HG03521 (cell line): ENCODE data around the gene EXD3.

Experiments
- ATAC-seq: cut with Tn5 transposase; IDR thresholded peaks from one replicate; pipeline ENCODE4 v1.9.1; 2021; ENCODE audit warnings: mild to moderate bottlenecking, moderate library complexity; ENCODE audit not compliant: unreplicated experiment

EXD3 gene

DNA sequence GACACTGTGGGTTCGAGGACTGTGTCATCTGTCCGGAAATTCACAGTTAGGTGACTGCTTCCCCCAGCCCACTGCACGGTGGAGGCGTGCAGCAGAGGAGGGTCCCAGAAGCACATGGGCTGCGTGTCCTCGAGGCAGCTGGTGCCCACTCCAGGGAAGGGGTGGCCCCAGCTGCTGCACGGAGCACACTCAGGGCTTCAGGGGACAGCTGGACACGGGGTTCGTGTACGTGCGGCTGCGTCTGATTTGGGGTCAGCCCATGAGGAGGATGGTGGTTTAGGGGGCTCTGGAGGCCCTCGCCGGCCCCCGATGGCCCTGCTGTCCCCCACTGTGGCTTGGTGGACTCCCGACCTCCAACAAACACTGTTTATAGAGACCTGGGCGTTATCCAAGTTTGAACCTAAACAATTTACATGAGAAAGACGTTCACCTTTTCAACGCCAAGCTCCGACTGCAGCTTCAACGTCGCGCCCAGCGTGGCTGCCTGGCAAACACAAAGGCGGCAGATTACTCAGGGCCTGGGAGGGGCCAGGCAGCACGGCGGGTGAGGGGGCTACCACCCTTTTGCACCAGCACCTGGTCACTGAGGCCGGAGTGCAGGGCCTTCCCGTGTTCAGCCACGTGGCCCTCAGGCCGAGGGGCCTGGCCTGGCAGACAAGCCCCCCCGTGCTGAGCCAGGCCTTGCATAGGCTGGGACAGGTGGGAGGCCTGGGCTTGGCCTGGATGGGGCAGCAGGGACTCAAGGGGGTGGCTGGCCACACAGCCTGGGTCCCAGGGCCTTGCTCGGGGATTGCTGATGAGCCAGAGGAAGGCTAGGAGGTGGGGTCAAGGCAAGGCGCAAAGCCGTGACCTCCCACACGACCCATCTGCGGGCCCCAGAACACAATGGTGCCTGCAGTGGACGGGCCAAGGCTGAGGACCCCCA is 55.2 kb downstream of the EXD3 start:
- no peak for ATAC-seq

DNA sequence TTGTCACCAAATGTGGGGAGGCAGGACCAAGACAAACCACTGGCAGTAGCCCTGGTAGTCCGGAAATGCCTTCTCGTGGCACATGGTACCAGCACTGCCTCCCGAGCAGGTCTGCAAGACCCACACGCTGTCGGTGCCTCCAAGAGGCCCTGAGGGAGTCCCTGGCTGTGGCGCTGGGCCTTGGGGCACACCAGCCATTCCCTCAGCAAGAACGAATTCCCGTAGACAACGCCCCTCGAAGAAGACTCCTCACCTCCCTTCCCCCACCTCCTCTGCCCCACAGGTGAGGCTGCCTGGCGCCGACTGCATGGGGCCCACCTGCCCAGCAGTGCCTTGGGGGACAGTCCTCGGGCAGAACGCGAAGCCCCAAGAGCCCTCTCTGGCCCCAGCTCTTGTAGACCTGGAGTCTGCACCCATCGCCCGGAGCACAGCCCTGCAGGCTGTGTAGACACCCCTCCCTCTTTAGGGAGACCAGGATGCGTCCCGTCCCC is 56.0 kb downstream of the EXD3 start:
- no peak for ATAC-seq

DNA sequence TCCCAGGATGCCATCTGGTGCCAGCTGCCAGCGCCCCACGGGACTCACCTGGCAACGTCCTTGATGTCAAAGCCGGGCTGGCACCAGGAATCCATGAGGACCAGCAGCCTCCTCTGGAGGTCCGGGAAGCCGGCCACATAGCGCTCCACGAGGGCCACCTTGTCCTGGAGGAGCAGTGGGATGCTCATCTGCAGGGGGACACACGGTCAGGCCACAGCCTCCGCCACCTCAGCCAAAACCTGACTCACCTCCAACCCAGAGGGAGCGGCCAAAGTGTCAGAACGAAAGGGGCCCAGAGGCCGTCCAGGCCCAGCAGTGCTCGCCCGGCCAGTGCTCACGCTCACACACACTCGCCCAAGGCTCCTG is 56.5 kb downstream of the EXD3 start:
- ATAC-seq: no peak

DNA sequence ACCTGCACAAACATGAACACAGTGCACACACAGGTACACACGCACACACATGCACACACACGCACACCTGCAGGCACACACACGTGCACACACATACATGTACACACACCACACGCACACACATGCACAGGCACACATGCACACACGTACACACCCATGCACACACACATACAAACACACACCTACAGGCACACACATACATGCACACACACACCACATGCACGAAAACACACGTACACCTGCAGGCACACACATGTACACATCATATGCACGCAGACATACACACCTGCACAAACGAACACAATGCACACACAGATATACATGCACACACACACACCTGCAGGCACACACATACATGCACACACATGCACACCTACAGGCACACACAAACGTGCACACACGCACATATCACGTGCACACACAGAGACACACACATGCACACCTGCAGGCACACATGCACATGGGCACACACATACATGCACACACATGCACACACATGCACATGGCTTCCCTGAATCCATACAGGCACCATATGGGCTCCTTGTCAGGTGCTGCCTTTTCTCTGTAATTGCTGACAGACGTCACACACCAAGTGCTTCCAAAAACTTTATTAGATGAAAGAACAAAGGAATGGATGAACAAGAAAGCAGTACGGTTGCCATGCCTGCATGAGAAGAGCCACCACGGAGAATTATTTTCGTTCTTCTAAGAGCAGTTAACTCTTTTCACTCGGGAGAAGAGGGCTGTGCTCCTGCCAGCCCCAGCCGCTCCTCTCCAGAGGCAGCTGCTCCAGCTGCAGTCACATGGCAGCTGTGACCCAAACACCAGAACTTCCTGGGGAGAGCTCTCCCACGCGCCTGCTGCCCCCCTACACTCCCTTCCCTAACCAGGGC is 57.2 kb downstream of the EXD3 start:
- ATAC-seq: no peak

DNA sequence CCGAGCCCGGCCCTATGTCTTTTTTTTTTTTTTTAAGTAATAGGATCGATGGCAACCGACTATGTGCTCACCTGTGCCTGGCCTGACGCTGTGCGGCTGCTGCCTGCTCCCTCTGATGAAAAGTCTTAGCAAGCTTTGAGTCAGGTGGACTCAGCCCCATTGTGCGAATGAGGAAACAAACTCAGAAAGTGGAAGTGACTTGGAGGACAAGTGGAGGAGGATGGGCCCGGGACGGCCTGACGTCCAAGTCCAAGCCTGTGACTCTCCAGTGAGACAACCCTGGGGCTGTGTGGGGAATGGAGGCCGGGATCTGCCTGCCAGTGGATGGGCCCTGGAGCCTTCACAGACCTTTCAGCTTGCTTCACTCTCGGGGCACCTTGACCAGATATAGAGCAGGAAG is 57.9 kb downstream of the EXD3 start:
- no peak for ATAC-seq

DNA sequence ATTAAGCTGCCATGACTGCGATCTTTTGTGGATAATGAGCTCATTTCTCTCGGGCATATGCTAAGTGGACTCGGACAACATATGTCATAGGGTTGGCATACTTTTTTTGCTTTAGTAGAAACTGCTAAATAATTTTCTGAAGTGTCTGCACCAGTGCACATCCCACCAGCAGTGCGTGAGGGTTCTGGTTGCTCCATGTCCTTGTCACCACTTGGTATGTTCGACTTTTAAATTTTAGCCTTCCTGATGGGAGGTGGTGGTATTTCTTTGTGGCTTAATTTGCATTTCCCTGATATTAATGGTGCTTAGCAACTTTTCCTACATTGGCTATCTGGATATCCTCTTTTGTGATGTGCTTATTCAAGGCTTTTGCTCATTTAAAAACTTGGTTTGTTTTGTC is 63.1 kb downstream of the EXD3 start:
- ATAC-seq: no peak

DNA sequence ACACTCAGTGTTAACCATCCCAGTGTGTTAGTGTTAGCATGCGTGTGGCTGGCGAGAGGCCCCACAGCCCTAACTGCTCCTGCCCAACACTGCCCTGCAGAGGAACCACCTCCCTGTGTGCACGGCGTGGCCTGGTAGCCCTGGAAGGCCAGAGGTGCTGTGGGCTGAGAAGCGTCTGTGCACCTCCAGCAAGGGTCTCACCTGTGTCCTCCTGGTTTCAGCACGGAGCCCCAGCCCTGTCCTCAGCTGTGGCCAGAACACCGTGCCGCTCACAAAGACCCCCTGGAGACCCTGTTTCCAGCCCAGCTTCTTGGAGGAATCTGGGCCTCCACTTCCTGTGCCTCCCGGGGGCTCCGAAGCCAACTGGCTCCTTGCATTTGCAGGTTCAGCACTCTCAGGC is 64.8 kb downstream of the EXD3 start:
- ATAC-seq: no peak

DNA sequence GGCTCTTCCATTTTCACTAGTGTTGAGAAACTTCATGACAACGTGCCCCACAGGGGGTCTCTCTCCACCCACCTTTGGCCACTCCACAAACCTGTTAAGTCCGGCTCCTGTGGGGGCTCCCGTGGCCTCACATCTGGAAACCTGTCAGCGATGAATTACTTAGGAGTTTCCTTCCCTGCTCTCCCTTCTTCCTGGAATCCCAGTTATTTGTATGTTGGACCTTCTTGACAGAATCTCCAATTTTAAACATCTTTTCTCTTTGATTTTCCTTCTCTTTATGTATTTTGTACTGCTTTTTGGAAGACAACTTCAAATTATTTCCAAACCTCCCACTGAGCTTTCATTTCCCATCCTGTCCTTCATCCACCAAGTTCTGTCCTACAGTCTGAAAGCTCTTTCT is 65.8 kb downstream of the EXD3 start:
- ATAC-seq: no peak

DNA sequence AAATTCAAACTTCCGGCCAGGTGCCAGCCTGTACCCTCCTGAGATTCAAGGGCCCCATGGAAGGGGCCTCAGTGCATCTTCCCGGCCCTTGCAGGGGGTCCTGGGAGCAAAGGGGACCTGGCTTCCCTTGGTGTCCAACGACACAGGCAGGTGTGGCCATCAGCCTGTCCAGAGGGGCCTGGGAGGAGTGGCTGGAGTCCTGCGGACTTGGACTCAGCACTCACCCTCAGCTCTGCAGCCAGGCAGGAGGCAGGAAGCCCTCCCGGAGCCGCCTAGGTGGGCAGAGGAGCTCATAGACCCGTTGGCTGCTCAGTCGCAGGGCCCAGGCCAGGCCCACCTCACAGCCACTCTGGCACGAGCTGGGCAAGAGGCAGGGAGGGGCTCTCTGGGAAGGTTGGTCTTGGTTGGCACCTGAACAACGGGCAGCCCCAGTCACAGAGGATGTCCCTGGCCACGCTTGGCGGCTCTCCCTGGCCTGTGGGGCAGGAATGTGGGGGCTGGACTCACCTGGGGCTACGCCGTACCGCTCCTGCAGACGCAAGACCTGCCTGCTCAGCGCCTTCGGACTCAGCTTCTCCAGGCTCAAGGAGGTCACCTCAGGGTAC is 67.1 kb downstream of the EXD3 start:
- ATAC-seq: no peak

DNA sequence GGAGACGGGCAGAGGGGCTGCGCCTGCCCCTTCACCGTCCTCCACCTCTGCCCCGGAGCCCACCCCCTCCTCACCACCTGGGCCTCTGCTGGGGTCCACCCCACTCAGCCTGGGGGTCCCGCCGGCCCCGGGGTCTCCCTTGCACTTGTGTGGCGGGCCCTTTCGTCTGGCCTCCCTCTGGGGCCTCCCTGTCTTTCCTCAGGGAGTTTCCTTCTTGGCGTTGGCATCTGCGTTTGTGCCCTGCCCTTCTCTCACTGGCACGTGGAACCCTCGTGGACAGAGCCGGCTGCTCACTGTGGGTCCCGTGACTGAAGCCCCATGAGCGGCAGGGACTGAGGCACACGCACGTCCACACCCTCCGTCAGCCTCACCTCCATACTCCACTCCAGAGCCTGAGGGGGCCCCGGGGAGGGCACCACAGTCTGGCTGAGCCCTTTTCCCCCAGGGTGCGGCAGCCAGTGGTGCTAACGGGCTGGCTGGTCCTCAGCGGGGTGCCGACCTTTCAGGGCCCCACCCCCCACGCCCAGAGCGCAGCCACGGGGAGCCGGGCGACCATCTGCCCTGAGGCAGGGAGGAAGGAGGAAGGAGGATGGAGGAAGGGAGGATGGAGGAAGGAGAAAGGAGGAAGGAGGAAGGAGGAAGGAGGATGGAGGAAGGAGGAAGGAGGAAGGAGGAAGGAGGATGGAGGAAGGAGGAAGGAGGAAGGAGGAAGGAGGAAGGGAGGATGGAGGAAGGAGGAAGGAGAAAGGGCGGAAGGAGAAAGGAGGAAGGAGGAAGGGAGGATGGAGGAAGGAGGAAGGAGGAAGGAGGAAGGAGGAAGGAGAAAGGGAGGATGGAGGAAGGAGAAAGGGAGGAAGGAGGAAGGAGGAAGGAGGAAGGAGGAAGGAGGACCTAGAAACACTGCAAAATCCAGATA is 67.9 kb downstream of the EXD3 start:
- ATAC-seq: no peak

DNA sequence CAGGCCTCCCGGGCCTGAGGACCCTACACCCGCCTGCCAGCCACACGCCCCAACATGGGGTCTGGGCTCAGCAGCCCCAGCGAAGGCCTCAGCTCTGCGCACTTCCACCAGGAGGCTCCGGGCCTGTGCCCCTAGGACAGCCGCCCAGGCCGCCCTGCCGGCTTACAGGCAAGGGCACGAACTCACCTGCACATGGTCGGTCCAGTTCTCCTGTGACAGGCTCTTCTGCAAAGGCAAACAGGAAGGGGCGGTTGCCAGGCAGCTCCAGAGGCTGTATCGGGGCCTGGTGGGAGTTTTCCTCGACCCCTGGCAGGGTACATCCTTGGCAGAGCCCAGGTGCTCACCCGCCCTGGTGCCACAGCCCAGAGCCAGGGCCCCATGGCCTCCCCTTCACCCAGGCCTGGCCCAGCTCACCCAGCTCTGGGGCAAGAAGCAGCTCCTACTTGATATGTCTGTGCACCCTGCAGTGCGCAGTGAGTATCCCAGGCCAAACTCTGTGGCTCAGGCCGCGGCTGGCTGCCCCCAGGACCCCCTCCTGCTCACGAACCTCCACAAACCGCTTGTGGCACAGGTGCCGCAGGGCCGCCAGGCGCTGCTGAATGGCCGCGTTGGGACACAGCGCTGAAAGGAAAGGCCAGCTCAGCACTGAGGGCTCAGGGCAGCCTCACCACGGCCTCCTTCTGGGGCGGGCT is 68.7 kb downstream of the EXD3 start:
- no peak for ATAC-seq

DNA sequence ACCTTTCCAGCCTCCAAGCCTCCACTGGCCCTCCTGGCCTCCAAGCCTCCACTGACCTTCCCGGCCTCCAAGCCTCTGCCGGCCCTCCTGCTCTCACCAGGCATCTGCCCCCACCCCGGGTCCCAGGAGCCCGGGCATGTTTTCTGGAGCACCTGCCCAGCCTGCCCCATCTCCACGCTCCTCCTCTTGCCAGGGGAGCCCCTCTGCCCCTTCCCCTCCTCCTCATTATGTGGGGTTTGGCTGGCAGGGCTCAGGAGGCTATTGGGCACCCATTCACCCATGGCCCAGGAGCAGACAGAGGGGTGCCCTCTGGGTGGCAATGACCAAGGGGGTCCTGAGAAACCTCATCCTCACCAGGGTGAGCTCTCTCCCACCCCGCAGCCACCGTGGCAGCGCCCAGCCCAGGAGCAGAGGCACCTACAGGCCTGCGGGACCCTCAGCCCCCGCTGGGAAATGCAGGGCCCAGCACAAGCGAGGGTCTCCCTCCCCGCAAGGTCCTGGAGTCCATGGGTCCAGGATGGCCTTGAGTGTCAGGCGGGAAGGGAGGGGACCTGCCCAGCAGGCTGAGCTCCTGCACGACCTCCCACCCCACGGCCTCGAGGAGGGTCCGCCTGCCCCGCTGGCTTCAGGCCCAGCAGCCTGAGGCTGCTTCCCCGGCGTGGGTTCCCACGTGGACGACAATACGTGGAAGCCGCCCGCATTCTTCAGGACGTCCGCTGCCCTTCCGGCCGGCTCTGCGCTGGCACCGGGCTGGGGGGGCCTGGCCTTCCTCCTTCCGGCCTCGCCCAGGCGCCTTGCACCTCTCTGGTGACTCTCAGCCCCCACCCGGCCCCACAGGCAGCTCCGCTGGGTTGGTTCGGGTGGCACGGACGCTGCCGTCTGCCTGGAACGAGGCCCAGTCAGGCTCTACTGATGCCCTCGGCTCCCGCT is 69.5 kb downstream of the EXD3 start:
- ATAC-seq: no peak

DNA sequence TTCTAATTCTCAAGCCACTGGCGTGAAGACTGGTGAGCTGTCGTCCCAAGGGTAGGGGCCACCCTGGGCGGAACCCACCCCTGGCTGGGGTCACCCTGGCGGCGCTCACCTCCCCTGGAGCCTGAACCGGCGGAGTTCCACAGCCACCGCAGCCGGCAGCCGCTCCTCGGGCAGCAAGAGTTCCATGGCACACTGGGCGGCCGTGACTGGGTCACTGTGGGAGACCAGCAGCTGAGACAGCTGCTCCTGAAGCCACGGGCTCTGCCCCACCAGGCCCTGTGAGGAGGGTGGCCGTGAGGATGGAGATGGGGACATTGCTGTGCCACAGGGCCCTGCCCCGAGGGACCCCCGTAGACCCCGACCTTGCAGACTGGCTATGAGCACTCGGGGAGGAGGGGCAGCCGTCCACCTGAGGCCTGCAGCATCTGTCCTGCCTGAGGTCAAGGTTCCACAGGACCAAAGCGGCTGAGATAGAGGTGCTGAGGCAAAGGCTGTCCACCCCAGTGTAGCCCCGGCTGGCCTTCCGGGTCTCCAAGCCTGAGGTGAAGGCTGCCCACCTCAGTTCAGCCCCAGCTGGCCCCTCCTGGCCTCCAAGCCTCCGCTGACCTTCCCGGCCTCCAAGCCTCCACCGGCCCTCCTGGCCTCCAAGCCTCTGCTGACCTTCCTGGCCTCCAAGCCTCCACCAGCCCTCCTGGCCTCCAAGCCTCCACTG is 70.3 kb downstream of the EXD3 start:
- no peak for ATAC-seq

DNA sequence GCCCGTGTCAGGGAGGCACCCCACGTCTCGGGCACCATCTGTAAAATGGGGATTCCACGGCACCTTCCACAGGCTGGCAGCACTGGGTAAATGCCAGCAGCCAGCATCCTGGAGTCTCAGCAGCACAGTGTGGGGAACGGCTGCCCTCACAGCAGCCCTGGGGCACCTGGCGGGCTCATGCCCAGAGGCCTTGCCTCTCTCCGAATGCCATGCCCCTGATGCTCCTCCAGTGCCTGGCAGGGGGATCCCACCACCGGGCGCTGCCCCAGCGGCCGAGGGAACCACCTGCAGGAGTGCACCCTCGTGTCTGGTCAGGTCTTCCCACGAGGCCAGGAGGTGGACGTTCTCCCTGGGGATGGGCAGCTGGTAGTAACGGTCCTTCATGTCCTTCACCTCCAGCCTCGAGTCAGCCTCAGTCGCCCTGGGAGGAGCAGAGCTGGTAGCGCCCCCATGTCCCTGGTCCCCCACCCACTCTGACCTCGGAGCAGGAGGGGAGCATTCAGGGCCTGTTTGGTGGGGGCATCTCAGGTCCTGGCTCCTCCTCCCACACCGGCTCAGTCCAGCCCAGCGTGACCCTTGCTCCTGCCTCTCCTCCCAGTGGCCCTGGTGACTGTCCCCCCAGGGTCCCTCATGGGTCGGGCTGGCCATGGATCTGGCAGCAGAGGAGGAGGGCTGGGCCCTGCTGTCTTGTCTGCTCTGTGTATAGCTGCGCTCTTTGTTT is 71.0 kb downstream of the EXD3 start:
- ATAC-seq: no peak

DNA sequence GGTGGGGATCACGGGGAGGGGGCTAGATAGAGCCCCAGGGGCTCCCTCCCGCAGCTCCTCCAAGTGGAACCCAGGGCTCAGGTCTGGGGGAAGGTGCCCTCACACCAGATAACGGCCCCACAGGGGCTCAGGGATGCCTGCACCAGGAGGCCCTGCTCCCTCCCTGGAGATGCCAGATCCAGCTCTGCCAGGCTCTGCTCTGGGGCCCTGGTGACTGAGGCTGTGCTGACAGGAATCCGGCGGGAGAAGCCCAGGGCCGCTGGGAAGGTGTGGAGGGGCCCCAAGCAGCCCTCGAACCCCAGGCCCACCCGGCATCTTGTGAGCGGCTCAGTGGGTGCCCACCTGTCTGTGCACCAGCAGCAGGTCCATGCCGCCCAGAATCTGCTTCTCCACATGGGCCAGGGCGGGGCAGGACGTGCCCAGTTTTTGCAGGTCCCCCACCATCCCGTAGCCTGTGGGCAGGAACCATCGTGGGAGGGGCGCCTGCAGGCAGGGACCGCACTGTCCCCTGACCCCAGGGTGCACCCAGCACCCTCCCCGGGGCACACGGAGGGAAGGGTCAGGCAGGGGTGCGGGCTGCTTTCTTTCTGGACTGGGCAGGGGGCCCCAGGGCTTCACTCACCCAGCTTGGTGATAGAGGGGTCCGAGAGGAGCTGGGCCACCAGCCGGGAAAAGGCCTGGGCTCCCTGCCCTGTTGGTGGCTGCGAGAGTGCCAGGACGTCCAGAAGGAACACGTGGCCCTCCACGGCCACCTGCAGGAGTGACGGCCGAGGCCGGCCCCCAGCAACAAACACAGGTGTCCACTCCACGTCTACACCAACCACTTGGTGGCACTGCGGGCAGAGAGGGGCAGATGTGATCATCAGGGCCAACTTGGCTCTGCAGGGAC is 72.0 kb downstream of the EXD3 start:
- no peak for ATAC-seq

DNA sequence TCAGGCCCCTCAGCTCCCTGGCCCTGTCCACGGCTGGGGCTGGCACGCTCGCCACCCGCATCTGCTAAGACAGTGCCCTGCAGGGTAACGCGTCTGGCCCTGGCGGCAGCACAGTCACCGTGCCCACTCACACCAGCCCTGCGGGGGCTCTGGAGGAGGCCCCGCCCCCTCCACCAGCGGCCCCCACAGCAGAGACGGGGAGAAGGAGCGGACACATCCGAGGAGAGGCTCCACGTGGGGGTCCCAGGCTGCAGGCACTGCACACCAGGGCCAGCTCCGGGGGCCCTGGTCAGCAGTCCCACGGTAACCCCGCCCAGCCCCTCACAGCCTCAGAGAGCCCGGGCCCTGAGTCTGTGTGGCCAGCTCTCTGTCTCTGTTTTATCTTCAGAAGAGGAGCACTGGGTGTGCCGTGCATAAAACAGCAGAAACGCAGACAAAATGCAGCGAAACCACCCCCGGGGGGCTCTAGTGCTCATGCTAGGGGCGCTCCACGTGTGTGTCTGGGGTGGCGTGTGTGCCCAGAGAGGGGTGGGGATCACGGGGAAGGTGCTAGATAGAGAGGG is 73.4 kb downstream of the EXD3 start:
- no peak for ATAC-seq
